Measurements from ENCODE around the gene PFDN5. TPM values are rescaled to one million over a fixed set of nuclear protein-coding genes. Genes with fewer than 3 reads are reported as not detected.

The PFDN5 gene
- total RNA-seq, 4 donors from 2014 or later, result 522 to 562 (median 543) TPM

- TF ChIP-seq CTCF (IDR thresholded peaks at IDR 0.05) (no peak), POLR2A (IDR thresholded peaks at IDR 0.05) (no peak)
- H3K4me3 ChIP-seq (ENCODE audit: low read depth, poor library complexity, severe bottlenecking), result no peak overlapping the region
- no peak for DNase-seq (ENCODE audit: low spot score in 2 of 2)
- intact Hi-C loops (cut with DNase I; ENCODE audit: low total_unique reads), result no loop called here
- WGBS, 2 donors, result 83 to 88% methylated on average over 1 of the region's 1 CpG
Measured at GRCh38 chr12:53346491-53346890, 51.1 kb downstream of the PFDN5 start.

GRCh38 chr12:53347905-53348304, 52.6 kb downstream of the PFDN5 start:
- no peak for TF ChIP-seq CTCF (IDR thresholded peaks at IDR 0.05)
- TF ChIP-seq POLR2A (IDR thresholded peaks at IDR 0.05), result no peak
- 91 to 94% methylated on average over 4 of the region's 4 CpGs for WGBS, 2 donors
- H3K4me3 ChIP-seq (ENCODE audit: low read depth, poor library complexity, severe bottlenecking), result no peak overlapping the region
- intact Hi-C loops (cut with DNase I; ENCODE audit: low total_unique reads), result no loop called here
- no peak for DNase-seq (ENCODE audit: low spot score in 2 of 2)

Other genes starting within 250 kb of the PFDN5 start
- 10 to 100 TPM; 21.8 to 87.1 (median 65.9) TPM for gene TNS2, start 245.5 kb upstream of the PFDN5 start, total RNA-seq
- 10 to 100 TPM; 21.0 to 39.5 (median 28.4) TPM for gene SPRYD3, start 216.2 kb upstream of the PFDN5 start, total RNA-seq
- 100 to 1,000 TPM in 1 of 4 donors, 10 to 100 TPM in 3; 22.0 to 508 (median 68.9) TPM for gene IGFBP6, start 197.9 kb upstream of the PFDN5 start, total RNA-seq
- gene SOAT2, start 192.1 kb upstream of the PFDN5 start, total RNA-seq, result under 1 TPM in 2 of 4 donors, not detected in 2; 0.26 to 0.63 TPM
- gene ZNF740, start 114.8 kb upstream of the PFDN5 start, total RNA-seq, result 10 to 100 TPM in 1 of 4 donors, 1 to 10 TPM in 3; 6.1 to 12.1 (median 8.4) TPM
- 10 to 100 TPM in 3 of 4 donors, 1 to 10 TPM in 1; 7.2 to 33.6 (median 19.2) TPM for gene CSAD, start 114.6 kb upstream of the PFDN5 start, total RNA-seq
- gene ITGB7, start 88.3 kb upstream of the PFDN5 start, total RNA-seq, result 10 to 100 TPM in 1 of 4 donors, 1 to 10 TPM in 3; 6.5 to 13.2 (median 7.8) TPM
- 100 to 1,000 TPM; 160 to 207 (median 199) TPM for gene RARG, start 63.3 kb upstream of the PFDN5 start, total RNA-seq
- gene ESPL1, start 27.2 kb upstream of the PFDN5 start, total RNA-seq, result 10 to 100 TPM in 1 of 4 donors, 1 to 10 TPM in 3; 4.7 to 13.6 (median 5.8) TPM
- 10 to 100 TPM; 39.2 to 53.5 (median 46.8) TPM for gene MYG1, start 4.2 kb downstream of the PFDN5 start, total RNA-seq
- 10 to 100 TPM; 41.4 to 47.1 (median 44.8) TPM for gene AAAS, start 26.1 kb downstream of the PFDN5 start, total RNA-seq
- gene SP7, start 40.8 kb downstream of the PFDN5 start, total RNA-seq, result not detected
- 100 to 1,000 TPM in 2 of 4 donors, 10 to 100 TPM in 2; 89.6 to 111 (median 100) TPM for gene SP1, start 84.6 kb downstream of the PFDN5 start, total RNA-seq
- gene AMHR2, start 128.3 kb downstream of the PFDN5 start, total RNA-seq, result under 1 TPM in 1 of 4 donors, not detected in 3; 0.62 TPM
- gene PRR13, start 146.2 kb downstream of the PFDN5 start, total RNA-seq, result 10 to 100 TPM; 33.2 to 62.6 (median 49.9) TPM
- 100 to 1,000 TPM; 343 to 507 (median 389) TPM for gene PCBP2, start 156.6 kb downstream of the PFDN5 start, total RNA-seq
- 10 to 100 TPM in 2 of 4 donors, 1 to 10 TPM in 2; 6.4 to 12.8 (median 9.4) TPM for gene MAP3K12, start 203.9 kb downstream of the PFDN5 start, total RNA-seq
- gene TARBP2, start 205.7 kb downstream of the PFDN5 start, total RNA-seq, result 10 to 100 TPM; 25.9 to 34.1 (median 31.0) TPM
- not detected for gene NPFF, start 211.9 kb downstream of the PFDN5 start, total RNA-seq